C4-2B (cell line): ENCODE data around the gene PZP.

Experiments
- H3K27ac ChIP-seq: fragments of 450-650 bp; 2 replicates; pipeline ENCODE4 v1.5.1; 2017
- ZFX ChIP-seq: fragments of 450-650 bp; IDR thresholded peaks from 2 replicates; pipeline ENCODE4 v1.6.1; 2017
- TF ChIP-seq, protein P1 (sequence below): fragments of 450-650 bp; conservative IDR thresholded peaks from 2 replicates; pipeline ENCODE4 v1.5.1; 2017; ENCODE audit warnings: mild to moderate bottlenecking

The PZP gene

DNA sequence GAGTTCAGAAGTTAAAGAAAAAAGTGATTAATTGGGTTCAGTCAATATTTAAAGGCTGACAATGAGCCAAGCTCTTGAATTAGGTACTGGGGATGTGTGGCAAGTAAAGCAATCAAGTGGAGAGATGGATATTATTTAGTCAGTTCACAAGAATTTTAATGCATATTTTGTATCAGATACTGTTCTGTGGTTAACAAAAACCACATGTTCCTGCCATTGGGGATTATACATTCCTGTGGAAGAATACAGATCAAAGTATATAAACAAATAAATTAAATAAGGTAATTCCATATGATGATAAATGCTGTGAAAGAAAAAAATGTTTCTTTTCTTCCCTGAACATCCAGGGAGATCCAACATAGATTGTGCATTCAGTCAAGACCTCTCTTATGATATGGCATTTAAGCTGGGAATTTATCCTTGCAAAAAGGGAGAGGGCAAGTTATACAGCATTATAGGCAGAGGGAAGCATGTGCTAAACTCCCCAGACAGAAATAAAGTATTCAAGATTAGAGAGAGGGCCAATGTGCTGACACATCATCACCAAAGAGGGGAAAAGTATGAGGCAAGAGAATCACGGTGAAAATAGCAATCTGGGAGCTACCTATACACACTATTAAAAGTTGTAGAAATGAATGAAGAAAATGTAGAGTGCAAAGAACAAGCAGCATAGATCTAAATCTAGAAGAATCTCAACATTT lies 74.8 kb downstream of the PZP start:
- TF ChIP-seq, protein P1, sequence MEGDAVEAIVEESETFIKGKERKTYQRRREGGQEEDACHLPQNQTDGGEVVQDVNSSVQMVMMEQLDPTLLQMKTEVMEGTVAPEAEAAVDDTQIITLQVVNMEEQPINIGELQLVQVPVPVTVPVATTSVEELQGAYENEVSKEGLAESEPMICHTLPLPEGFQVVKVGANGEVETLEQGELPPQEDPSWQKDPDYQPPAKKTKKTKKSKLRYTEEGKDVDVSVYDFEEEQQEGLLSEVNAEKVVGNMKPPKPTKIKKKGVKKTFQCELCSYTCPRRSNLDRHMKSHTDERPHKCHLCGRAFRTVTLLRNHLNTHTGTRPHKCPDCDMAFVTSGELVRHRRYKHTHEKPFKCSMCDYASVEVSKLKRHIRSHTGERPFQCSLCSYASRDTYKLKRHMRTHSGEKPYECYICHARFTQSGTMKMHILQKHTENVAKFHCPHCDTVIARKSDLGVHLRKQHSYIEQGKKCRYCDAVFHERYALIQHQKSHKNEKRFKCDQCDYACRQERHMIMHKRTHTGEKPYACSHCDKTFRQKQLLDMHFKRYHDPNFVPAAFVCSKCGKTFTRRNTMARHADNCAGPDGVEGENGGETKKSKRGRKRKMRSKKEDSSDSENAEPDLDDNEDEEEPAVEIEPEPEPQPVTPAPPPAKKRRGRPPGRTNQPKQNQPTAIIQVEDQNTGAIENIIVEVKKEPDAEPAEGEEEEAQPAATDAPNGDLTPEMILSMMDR, result no peak
- no peak for TF ChIP-seq ZFX
- no peak overlapping the region for H3K27ac ChIP-seq

DNA sequence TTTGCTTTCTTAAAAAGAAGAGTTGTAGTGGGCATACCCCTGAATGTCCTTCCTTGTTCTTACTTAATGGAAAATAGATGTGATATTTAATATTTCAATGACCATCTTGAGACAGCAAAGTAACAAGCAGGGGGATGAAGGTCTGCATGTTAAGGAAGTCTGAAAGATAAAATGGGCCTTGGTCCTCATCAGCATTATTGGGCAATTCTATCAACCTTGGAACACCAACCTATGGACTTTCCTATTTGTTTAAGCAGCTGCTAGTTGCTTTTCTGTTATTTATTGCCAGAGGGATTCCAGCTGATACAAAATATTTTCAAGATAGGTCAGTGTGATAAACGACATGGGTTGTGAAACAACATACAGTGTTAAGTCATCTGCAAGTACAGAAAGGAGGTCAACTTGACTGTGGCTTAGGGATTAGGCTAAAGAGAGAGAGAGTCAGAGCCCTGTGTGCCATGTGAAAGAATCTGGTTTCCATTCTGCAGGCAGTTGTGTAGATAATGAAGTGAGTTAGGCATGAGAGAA lies 76.1 kb downstream of the PZP start:
- TF ChIP-seq, protein P1, result no peak
- no peak for TF ChIP-seq ZFX
- no peak overlapping the region for H3K27ac ChIP-seq

DNA sequence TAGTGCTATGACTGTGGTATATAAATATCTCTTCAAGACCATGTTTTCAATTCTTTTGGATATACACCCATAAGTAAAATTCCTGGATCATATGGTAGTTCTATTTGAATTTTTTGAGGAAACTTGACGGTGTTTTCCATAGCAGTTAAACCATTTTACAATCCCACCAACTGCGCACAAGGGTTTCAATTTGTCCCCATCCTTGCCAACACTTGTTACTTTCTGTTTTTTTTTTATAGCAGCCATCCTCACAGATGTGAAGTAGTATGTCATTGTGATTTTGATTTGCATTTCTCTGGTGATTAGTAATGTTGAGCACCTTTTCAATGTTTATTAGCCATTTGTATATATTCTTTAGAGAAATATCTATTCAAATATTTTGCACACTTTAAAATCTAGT lies 78.0 kb downstream of the PZP start:
- TF ChIP-seq, protein P1, result no peak
- TF ChIP-seq ZFX, result no peak
- no peak overlapping the region for H3K27ac ChIP-seq

DNA sequence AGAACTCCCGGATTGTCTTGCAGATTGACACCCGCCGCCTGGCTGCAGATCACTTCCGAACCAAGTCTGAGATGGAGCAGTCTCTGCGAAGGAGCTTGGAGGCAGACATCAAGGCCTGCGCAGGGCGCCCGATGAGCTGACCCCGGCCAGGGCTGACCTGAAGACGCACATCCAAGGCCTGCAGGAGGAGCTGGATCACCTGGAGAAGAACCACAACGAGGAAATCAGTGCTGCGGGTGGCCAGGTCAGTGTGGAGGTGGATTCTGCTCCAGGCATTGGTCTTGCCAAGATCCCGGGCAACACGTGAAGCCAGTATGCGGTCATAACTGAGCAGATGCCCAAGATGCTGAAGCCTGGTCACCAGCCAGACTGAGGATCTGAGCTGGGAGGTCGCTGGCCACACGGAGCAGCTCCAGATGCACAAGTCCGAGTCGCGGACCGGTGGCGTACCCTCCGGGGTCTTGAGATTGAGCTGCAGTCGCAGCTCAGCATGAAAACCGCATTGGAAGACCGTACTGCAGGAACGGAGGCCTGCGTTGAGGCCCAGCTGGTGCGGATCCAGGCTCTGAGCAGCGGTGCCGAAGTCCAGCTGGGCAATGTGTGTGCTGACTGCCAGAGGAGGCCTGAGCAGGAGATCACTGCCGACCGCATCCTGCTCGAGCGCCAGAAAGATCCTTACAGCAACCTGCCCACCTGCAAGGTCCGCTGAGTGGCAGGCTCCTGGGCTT lies 80.1 kb downstream of the PZP start:
- H3K27ac ChIP-seq, result no peak overlapping the region
- no peak for TF ChIP-seq ZFX
- TF ChIP-seq, protein P1, result no peak

DNA sequence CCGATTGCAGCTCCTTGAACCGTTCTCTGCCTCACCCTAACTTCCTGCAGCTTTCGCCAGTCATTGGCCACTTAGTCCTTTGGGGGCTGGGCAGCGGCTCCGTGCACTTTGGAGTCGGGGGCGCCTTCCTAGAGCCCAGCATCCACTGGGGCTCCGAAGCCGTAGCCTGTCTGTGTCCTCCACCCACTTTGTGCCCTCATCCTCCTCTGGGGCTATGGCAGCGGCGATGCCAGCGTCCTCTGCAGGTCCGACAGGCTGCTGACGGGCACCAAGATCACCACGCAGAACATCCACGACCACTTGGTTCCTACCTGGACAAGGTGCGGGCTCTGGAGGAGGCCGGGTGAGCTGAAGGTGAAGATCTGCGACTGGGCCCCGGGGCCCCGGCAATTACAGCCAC lies 80.7 kb downstream of the PZP start:
- H3K27ac ChIP-seq, result no peak overlapping the region
- TF ChIP-seq, protein P1, result no peak

DNA sequence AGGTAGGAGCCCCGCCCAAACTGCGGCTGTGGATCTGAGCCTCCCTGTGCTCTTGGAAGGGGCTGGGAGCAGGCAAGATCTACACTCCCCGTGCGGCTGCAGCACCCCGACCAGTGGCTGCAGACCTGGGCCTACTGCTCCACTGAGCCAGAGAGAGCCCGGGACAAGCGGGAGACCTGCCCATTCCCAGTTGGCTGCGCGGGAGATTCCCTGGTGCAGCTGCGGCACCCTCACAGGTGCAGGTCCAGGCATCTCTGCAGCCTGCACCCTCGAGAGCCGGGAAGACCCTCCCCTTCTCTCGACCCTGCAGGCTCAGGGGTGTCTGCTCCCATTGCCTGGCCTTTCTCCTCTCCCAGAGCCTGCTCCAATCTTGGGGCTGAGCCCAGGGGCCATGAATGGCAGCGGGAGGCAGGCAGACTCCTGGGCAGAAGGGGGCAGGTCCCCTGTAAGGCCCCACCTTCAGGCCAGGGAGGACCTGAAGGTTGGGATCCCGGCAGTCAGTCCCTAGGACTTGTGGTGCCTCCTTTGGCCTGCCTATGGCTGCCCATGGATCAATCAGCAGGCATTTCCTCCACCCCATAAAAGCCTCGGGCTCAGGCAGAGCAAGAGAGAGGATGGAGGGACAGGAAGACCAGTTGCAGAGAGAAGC lies 83.7 kb downstream of the PZP start:
- TF ChIP-seq, protein P1, result no peak
- TF ChIP-seq ZFX, result no peak
- H3K27ac ChIP-seq, result no peak overlapping the region
